ENCODE data around the gene GID4. TPM values are rescaled to one million over a fixed set of nuclear protein-coding genes. Genes with fewer than 3 reads are reported as not detected.
"Not testable (repeated sequence)": the region's sequence is repeated elsewhere in the genome, so short reads cannot be mapped to it uniquely, and the experiment has no call there.

Gene GID4
- 12.4 and 17.9 TPM in 2 replicates for total RNA-seq

DNA sequence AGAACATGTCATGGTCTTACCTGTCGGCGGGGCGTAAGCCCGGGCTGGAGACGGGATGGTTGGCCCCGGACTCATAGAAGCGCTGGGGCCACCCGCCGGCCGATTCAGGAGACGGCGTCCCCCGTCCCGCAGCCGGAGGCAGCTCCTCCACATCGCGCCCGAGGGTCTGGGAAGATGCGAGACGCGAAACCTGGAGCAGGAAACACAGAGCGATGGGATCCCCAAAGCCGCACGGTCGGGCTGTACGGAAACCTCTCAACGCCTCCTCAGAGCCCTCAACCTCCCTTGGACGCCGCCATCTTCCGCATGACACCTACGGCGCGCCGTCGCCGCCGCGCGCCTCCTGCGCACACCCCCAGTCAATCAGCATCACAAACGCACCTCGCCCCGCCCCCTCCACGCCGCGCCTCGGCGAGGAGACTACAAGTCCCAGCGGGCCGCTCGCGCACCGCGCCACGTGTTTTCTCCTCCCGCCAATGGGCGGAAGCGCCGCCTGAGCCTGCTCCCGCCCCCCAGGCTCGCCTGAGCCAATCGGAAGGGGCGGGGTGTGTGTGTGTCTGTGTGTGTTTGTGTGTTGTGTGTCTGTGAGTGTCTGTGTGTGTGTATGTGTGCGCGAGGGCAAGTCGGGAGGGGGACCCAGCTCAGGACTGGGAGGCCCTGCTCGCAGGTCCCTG, at the start of gene GID4, which contains the start of gene ATPAF2:
GID4 (plus strand) TSS at position 548 of the 674 bp plus-strand sequence; CDS start at position 605, 57 bp downstream.
ATPAF2 (minus strand) TSS at position 308 of the 674 bp plus-strand sequence; CDS start at position 153, 155 bp downstream.
- peak; percentile 75 for DNase-seq (ENCODE audit: extremely low read depth, low read depth, low spot score)

DNA sequence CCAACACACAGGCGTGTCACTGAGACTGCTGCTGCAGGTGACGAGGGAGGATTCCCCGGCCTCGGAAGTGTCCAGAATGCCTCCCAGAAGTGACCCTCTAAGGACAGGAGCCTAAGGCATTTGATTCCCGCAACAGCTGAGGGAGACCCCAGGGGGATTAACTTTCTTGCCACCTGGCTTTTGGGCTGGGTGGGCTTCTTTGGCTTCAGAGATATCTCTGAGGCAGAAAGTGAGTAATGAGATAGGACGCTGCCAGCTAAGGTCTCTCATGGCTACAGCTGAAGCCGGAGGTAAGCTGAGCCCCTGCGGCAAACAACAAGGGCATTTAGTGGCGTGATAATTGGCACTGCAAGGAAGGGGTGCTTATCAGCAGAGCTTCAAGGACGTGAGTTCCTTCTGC, 49.6 kb upstream of the GID4 start:
- DNase-seq (ENCODE audit: extremely low read depth, low read depth, low spot score): no peak

DNA sequence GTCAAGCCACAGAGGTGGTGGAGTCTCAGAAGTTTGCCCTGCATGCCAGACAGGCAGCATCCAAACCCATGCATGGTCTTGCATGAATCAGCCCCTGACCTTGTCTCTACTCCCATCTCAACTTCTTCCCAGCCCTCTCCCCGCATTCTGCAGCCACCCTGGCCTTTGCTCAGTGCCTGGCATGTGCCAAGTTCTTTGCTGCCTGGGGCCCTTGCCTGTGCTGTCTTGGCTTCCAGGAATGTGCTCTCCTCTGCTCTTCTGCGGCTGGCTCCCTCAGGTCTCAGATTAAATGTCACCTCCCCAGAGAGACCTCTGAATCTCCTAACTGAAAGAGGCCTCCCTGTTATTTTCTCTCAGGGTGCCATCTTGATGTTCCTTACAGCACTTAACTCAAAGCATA, 48.9 kb upstream of the GID4 start:
- DNase-seq (ENCODE audit: extremely low read depth, low read depth, low spot score): no peak

DNA sequence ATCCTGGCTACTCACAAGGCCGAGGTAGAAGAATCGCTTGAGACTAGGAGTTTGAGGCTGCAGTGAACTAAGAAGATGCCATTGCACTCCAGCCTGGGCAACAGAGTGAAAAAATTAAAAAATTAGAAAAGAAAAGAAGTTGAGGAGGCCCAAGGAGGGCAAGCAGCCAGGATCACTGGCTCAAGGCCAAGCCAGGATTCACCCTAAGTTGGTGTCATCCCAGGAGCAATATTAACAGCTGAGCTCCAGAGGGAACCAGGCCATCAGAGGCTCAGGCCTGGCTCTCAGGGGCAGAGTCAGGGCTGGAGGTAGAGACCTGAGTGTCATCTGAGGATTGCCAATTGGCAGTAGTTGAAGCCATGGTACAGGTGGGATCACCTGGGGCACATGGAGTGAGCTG, 45.8 kb upstream of the GID4 start:
- DNase-seq (ENCODE audit: extremely low read depth, low read depth, low spot score): no peak

DNA sequence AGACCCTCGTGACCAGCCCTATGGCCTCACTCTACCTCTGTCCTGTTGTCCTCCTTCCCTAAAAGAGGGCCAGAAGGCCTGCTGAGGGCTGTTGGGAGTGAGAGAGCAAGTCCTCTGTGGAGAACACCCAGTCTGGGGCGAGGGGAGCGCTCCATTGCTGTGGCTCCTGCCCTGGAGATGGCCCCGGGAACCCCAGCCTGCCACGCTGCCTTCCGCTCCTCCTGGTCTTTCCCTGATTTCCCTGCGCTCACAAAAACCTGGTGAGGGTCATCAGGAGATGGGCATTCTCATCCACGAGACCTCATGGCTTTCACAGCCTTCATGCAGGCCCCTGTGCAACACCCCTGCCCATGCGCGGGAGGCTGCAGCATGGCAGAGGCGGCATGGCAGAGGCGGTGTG, 45.4 kb upstream of the GID4 start:
- DNase-seq (ENCODE audit: extremely low read depth, low read depth, low spot score): no peak

DNA sequence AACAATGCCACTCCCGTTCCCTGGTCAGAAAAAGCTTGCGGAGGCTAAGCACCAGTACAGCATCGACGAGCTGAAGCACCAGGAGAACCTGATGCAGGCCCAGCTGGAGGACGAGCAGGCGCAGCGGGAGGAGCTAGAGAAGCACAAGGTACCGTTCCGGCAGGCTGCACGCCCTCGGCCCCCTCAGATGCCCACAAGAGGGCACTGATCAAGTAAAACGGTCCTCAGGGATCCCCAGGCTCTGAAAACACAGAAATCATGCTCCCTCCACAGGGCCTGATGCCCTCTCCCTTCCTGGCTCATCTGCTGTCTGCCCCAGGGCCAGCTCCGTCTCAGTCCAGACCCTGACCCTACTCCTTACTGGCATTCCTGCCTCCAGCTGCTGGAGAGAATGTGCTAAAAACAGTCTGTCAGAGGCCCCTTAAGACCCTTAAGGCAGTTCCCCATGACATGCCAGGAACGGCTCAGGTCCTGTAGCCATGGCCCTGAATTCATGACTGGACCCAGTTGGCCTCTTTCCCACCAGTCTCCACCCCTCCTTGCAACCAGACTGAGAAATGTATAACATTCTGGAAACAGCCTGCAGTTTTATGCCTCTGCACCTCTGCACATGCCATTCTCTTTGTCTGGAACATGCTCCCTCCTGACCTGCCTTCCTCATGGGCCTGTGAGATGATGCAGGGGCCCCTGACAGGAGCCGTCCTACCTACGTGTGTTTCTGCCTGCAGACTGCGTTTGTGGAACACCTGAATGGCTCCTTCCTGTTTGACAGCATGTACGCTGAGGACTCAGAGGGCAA, 44.7 kb upstream of the GID4 start:
- no peak for DNase-seq (ENCODE audit: extremely low read depth, low read depth, low spot score)

DNA sequence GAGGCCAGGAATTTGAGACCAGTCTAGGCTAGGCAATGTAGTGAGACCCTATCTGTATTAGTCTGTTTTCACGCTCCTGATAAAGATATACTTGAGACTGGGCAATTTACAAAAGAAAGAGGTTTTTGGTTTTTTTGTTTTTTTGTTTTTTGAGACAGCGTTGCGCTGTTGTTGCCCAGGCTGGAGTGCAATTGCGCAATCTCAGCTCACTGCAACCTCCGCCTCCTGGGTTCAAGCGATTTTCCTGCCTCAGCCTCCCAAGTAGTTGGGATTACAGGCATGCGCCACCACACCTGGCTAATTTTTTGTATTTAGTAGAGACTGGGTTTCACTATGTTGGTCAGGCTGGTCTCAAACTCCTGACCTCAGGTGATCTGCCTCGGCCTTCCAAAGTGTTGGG, 43.3 kb upstream of the GID4 start:
- not testable (repeated sequence) for DNase-seq (ENCODE audit: extremely low read depth, low read depth, low spot score)

DNA sequence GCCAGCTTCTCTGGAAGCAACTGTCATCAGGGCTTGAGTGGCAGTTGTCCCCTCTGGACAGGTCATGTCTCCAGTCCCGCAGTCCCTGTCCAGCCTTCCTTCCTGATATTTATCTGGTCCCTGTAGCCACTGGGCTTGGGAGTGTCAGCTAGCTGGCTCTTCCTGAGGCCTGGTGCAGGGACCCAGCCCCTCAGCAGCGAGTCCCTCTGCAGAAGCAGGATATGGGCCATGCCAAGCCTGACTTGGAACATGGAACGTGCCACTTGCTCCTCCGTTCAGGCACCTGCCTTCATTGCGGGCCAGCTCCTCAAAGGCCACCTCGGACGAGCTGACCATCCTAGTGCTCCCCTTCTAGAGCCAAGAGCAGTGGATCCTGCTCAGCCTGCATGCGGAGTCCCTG, 40.3 kb upstream of the GID4 start:
- no peak for DNase-seq (ENCODE audit: extremely low read depth, low read depth, low spot score)

DNA sequence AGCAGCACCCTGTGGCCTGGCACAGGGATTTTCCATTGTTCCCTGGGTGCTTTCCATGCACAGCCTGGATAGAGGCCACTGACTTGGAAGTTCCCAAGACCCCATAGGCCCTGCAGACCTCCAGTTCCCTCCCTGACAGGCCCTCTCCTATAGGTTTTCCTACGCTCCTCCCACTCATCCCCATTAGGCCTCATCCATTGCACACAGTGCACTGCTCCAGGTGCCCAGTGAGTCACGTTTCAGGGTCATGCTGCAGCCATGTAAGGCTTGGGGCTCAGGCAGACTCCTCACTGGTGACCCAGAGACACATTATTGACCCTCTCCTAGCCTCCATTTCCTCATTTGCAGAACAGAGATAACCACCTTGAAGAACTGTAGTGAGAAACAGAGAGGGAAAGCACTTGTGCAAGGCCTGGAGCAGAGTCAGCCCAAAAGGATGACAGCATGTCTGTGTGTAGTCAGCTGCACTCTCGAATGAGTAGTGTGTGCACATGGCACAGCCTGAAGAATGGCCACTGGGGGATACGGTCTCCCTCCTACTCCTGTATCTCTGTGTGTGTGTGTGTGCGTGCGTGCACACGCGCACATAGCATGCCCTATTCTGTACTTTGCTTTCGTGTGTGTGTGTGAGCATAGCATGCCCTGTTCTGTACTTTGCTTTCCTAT, 39.7 kb upstream of the GID4 start:
- no peak for DNase-seq (ENCODE audit: extremely low read depth, low read depth, low spot score)

DNA sequence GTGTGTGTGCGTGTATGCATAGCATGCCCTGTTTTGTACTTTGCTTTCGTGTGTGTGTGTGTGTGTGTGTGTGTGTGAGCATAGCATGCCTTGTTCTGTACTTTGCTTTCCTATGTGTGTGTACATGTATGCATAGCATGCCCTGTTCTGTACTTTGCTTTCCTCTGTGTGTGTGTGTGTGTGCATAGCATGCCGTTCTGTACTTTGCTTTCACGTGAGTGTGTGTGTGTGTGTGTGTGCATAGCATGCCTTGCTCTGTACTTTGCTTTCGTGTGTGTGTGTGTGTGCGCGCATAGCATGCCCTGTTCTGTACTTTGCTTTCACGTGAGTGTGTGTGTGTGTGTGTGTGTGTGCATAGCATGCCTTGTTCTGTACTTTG, 39.2 kb upstream of the GID4 start:
- no peak for DNase-seq (ENCODE audit: extremely low read depth, low read depth, low spot score)

DNA sequence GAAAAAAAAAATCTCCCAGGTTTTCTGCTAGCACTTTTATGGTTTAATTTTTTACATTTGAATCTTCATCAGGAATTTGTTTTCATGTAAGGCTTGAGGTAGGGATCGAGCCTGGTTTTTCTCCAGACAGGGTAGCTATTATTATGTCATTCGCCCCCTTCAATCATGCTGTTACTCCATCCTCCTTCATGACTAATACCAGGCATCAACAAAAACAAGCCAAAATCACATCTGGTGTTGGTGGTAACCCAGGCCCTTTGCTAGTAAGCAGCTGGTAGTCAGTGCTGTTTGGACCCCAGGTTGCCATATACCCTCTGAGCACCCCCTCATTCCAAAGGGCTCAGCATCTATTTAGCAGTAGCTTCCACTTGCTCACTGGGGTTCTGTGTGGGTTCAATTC, 37.0 kb upstream of the GID4 start:
- DNase-seq (ENCODE audit: extremely low read depth, low read depth, low spot score): no peak

DNA sequence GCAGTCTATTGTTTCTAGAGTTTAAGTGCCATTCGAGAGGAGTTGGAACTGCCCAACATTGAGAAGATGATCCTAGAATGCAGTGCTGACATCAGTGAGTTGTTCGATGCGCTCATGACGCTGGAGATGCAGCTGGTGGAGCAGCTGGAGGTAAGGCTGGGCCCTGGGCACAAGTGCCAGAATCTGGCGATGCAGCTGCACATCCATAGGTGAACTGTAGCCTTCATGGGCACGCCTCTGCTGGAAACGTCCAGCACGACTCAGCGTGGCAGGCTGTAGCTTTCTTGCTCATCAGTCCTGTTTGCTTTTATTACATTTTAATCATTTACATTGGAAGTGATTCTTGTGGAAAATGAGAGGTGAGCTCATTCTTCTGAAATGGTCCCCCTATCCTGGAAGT, 34.9 kb upstream of the GID4 start:
- no peak for DNase-seq (ENCODE audit: extremely low read depth, low read depth, low spot score)

DNA sequence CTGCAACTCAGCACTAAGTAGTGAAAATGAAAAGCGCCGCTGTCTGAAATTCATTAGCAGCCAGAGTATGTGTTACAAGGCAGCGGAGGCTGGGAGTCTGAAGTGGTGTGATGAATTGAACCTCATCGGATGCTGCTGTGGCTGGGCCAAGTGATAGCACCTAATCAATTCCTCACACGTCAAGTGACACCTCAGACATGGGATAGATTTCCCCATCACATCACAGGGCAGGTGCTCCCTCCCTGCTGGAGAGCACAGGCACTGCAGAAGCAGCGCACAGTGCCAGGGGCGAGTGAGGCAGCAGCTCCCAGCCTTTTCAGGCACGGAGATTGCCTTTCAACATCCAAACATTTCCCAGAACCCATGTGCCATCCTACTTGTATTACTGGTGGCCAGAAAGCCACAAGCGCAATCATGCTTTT, 34.3 kb upstream of the GID4 start:
- no peak for DNase-seq (ENCODE audit: extremely low read depth, low read depth, low spot score)

DNA sequence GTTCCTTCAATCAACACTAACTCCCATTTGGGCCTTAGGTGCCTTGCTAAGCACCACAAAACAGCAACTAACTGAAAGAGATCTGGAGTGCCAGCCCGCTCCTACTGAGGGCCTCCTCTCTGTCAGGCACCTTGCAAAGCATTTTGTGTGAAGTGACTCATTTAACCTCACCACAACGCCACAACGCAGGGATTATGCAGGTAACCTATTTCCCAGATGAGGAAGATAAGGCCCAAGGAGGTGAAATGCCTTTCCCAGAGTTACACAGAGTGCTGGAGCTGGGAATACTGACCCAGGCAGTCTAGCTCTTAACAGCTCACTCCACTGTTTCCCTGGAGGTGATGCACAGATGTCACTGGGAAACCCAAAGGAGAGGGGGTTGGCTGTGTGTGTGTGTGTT, 33.7 kb upstream of the GID4 start:
- no peak for DNase-seq (ENCODE audit: extremely low read depth, low read depth, low spot score)

DNA sequence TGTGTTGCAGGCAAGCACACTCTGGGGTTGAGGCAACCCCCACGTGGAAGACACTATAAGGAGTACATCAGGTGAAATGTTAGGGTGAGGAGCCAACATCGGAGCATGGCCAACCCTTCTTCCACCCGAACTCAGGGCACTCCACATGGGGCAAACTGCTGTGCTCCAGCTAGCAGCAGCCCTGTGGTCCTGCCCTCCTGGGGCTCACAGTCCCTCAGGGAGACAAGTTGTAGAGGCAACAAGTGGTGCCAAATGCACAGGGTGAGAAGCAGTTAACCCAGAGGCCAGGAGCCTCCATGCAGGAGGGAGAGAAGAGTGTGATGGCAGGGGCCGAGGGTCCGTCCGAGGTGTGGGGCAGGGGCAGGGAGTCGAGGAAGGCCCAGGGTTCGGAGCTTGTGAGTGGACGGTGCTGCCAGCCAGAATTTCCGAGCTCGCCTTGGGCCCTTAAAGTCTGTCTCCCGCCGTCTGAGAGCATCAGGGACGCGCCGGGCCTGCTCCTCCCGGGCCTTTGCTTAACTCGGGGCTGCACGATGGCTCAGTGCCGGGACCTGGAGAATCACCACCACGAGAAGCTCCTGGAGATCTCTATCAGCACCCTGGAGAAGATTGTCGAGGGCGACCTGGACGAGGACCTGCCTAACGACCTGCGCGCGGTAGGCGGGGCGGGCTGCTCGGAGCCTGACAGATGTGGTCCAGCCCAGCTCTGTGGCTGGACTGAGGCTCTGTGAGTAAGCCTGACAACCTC, 32.5 kb upstream of the GID4 start:
- no peak for DNase-seq (ENCODE audit: extremely low read depth, low read depth, low spot score)

DNA sequence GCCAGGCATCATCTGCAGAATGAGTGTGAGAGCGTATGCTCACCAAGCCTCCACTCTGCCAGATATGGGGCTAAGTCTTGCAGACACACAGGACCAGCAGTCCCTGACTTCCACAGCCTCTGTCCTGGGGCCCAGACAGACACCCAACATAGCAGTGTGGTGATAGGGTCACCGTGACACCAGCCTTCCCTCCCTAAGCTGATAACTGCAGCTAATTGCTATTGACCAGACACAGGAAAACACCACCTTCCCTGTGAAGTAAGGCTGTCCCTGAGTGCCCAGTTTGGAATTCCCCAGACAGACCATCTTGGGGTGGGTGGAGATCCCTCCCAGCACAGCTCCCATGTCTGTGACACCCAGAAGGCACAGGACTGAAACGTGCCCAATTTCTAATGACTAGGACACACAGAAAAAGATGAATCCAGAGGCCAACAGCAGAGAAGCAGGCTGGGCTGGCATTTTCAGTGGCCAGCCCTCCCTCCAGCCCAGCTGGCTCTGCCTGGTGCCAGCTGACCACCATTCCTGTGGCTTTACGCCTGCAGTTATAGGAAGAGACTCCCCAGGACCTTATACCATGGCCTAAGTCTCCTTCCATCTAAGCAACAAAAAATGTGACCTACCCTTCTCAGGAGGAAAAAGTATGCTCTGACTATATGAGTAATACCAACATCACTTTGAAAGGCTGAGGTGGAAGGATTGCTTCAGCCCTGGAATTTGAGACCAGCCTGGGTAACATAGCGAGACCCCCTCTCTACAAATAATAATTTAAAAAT, 30.5 kb upstream of the GID4 start:
- no peak for DNase-seq (ENCODE audit: extremely low read depth, low read depth, low spot score)

DNA sequence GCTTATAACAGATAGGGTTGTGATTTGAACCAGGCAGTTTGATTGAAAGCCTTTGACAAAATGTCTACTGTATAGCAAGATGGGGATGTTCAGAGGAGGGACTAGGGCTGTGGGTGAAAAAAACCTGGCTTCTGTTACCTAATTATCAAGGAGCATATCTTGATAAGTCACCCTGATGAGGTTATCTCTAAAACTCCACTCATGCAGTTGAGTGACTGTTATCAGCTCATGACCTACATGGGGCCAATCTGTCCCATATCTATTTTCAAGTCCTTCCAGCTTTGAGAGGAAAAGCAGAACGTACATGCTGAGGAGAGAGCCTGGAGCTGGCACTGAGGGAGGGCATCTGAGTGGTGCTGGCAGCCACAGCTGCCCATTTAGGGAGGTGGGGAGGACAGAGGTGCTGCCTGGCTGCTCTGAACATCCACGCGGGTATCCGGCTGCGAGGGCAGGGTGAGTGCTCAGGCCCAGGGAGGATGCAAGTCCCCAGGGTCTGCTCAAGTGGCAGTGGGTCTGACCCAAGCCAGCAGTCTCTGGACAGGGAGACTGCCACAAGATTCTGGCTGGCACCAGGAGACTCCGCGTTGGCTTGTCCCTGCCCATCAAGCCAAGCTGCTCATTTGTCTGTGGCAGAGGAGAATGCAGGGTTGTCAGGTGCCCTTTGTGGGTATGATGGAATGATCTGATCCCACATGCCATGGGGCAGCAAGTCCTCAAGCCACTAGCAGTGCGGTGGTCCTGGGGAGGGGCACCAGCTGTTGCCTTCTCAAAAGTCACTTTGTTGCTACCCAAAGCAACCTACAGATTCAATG, 29.4 kb upstream of the GID4 start:
- DNase-seq (ENCODE audit: extremely low read depth, low read depth, low spot score): no peak

DNA sequence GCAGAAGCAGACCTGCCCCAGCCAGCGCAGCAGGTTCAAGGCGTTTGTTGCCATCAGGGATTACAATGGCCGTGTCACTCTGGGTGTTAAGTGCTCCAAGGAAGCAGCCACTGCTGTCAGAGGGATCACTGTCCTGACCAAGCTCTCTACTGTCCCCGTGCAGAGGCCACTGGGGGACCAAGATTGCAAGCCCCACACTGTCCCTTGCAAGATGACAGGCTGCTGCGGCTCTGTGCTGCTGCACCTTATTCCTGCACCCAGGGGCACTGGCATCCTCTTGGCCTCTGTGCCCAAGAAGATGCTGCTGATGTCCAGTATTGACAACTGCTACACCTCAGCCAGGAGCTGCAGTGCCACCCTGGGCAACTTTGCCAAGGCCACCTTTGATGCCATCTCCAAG, 27.9 kb upstream of the GID4 start:
- DNase-seq (ENCODE audit: extremely low read depth, low read depth, low spot score): no peak

DNA sequence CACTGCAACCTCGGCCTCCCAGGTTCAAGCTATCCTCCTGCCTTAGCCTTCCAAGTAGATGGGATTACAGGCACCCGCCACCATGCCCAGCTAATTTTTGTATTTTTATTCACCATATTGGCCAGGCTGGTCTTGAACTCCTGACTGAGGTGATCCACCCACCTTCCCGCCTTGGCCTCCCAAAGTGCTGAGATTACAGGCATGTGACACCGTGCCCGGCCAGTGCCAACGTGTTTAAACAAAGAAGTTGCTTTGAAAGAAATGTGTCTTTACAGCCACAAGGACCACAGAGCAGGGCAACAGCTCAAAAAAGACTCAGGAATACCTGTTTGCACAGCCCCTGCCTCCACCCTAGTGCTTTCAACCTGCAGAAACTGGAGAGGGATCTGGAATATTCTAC, 25.2 kb upstream of the GID4 start:
- DNase-seq (ENCODE audit: extremely low read depth, low read depth, low spot score): no peak
